GM19099 (cell line): Measurements from ENCODE around the gene CRK.

Experiments
- POLR2A ChIP-seq: IDR thresholded peaks from 3 replicates; pipeline ENCODE4 v1.6.1; 2011; ENCODE audit warnings: low read depth; ENCODE audit not compliant: insufficient read length; ENCODE audit errors: extremely low read depth

CRK gene

GRCh38 chr17:1491443-1492248 is 35.6 kb upstream of the CRK start:
- peak; percentile 20 for TF ChIP-seq POLR2A

GRCh38 chr17:1490643-1491442 is 34.8 kb upstream of the CRK start:
- TF ChIP-seq POLR2A, result peak; percentile 66

DNA sequence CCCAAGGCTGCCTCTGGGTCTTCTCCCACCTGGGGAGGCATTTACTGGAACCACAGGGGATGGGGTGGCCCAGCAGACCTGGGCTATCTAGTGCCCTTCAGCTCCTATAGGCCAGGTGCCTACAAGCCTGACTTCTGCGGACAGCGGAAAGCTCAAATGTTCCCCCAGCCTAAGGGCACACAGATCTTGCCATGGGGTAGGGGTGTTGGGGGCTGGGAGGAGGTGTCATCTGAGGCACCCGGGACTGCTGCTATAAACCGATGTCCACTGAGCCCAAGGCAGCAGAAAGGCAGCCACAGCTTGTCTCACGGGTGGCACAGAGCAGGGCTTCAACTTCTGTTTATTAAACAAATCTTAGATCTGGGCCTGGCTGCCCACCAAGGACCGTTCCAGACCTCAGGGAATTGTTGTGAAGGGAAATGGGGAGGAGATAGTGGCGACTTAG is 32.8 kb upstream of the CRK start:
- no peak for TF ChIP-seq POLR2A

- TF ChIP-seq POLR2A, result peak; percentile 46
Measured at GRCh38 chr17:1487939-1488825, 32.1 kb upstream of the CRK start.

DNA sequence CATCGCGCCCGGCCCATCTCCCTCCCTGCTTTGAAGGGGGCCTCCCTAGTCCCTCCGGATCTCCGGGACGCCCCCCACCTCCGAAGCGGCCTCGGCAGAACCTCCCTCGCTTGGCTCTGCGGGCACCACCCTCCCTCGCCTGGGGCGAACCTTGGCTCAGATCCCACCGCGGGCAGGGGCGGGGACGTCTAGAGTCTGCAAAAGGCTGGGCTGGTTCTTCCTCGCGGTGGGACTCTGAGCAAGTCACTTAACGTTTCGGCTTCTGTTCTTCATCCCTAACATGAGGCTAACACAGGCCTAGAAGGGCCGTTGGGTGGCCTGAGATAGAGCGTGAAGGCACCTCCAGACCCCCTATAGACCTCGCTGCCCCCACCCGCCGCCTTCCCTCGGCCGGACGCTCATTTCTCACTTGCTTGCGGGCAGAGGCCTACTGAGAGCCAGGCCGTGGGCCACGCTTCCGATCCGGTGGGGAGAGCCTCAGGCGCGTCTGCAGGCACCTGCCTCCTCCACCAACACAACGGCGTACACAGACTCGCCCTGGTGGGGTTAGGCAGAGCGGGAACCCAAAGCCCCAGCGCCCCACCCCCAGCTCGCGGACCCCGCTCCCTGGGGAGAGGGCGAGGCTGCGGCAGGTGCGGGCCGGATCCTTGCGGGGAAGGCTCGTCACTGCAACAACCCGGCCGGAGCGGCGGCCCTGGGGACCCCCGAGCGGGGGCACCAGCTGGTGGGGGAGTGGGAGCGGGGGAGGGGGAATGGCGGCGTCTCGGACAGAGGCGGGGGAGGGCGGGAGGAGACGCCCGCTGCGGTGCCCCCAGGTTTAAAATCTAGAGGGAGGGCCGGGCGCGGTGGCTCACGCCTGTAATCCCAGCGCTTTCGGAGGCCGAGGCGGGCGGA is 31.0 kb upstream of the CRK start:
- TF ChIP-seq POLR2A, result peak; percentile 50

DNA sequence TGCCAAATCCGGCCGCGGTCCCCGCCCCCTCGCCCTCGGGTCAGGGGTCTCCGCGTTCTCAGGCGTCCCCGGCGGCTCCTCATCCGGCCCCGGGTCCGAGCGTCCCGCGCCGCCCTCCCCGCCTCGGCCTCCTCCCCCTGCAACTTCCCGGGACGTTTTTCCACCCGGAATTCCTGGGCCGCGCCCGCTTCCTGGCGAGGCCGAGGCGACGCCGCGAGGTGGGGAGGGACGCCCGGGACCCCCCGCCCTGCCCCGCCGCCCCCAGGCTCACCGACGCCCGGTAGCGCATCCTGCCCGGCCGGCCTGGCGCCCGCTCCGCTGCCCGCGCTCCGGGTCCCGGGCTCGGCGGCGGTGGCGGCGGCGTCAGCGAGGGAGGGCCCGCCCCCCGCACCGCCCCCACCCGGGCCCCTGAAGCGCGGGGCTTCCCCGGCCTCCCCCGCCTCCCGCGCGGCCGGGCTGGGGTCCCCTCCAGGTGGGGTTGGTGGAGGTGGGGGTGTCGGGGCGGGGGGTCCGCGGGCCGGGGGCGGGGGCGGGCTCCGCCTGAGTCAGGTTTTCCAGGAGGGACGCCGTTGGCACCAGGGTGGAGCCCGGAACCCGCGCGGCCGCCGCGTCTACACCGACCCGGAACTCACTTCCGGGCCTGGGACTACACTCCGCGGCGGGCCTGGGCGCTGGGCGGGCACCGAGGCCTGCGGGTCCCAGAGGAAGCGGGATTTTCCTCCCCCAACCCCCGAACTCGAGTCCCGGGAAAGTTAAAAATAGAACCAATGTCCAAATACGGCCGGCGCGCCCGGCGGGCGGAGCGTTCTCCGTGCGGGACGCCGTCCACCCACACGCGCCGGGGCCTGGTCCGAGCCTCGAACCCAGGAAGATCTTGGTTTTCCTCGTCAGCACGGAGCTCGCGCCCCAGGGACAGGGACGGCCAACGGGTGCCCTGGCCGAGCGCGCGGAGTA is 29.7 kb upstream of the CRK start:
- peak; percentile 46 for TF ChIP-seq POLR2A

- TF ChIP-seq POLR2A, result peak; percentile 59
Measured at GRCh38 chr17:1484676-1485422, 28.8 kb upstream of the CRK start.

GRCh38 chr17:1484060-1484535 is 28.1 kb upstream of the CRK start:
- no peak for TF ChIP-seq POLR2A

- TF ChIP-seq POLR2A, result no peak
Measured at GRCh38 chr17:1482680-1483079, 26.6 kb upstream of the CRK start.

GRCh38 chr17:1481736-1482135 is 25.7 kb upstream of the CRK start:
- TF ChIP-seq POLR2A, result no peak

DNA sequence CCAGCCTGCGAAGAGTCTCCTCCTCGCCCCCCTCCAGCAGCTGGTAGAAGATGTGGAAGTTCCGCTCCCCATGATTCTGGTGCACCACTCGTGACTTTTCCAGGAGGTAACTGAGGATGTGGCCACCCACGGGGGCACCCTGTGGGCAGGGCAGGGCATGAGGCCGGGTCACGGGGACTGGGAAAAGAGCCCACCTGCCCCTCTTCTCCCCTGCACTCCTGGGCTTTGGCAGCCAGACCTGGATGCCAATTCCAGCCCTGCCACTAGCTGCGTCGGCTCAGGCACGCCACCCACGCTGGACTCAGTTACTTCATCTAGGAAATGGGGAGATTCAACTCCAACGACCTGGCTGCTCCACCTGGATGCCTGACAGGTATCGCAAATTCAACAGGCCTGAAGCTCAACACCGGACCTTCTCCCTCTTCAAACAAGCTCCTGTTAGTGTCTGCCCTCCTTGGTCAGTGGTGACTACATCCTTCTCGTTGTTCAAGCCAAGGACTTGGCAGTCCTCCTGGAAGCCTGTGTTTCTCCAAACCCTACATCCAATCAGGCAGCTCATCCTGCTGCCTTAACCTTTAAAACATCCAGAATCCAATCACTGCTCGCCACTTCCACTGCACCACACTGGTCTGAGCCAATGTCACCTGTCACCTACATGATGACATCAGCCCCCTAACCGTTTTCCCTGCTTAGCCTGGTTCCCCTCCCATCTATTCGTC is 24.9 kb upstream of the CRK start:
- no peak for TF ChIP-seq POLR2A
